GM12801 (cell line): ENCODE measurements around the gene CNTNAP2.

Experiments used
- TF ChIP-seq, protein P1 (sequence below): IDR thresholded peaks from one replicate; pipeline ENCODE4 v1.5.1; 2011; ENCODE audit warnings: control low read depth; ENCODE audit not compliant: insufficient read length; ENCODE audit errors: extremely low read depth

Gene CNTNAP2

DNA sequence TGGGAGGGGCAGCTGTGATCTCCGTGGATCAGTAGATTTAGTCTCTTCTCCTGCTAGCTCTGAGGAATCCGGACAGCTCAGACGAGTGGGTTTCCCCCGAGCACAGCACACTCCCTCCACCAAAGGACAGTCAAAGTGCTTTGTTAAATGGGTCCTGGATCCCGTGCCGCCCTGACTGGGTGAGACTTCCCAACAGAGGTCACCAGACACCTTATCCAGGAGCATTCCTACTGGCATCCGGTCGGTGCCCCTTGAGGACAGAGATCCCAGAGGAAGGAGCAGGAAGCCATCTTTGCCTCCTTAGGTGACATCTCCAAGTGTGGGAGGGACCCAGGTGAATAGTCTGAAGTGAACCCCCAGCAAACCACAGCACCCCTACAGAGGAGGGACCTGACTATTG lies 1148.9 kb downstream of the CNTNAP2 start:
- TF ChIP-seq, protein P1, sequence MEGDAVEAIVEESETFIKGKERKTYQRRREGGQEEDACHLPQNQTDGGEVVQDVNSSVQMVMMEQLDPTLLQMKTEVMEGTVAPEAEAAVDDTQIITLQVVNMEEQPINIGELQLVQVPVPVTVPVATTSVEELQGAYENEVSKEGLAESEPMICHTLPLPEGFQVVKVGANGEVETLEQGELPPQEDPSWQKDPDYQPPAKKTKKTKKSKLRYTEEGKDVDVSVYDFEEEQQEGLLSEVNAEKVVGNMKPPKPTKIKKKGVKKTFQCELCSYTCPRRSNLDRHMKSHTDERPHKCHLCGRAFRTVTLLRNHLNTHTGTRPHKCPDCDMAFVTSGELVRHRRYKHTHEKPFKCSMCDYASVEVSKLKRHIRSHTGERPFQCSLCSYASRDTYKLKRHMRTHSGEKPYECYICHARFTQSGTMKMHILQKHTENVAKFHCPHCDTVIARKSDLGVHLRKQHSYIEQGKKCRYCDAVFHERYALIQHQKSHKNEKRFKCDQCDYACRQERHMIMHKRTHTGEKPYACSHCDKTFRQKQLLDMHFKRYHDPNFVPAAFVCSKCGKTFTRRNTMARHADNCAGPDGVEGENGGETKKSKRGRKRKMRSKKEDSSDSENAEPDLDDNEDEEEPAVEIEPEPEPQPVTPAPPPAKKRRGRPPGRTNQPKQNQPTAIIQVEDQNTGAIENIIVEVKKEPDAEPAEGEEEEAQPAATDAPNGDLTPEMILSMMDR = no peak

DNA sequence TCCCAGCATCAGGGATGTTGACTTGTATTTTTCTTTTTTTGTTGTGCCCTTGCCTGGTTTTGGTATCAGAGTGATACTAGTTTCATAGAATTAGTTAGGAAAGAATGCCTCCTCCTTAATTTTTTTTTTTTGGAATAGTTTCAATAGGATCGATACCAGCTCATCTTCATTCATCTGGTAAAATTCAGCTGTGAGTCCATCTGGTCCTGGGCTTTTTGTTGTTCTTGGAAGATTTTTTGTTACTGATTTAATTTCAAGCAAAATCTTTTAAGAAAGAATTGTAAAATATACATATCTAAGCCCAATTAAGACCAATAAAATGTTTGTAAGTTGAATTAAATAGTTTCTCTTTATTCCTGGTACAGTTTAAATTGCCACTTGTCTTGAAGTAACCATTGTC lies 1159.5 kb downstream of the CNTNAP2 start:
- TF ChIP-seq, protein P1 = no peak

DNA sequence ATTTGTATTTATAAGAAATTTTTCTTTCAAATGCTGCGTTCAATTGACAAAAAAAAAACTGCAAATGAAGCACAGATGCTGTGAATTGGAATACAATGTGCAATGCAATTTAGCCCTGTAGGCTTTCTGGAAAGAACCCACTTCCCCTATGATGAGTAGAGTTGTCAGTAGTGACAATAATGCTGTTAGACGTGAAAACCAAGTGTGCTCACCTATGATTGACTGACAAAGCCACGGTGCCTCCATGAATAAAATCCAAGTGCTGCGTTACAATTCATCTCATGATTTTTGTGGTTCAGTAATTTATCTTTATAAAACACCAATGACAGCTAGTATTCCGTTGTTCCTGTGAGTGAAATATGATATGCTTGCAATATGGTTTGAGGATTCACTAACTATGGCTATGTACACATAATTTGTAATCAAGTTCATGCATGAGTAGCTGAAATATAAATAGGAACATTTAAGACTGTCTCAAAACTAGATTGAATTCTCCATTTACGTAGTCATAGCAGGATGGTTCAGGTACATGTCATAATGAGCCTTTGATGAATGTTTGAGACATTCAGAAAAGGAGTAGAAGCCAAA lies 1160.3 kb downstream of the CNTNAP2 start:
- TF ChIP-seq, protein P1 = no peak

DNA sequence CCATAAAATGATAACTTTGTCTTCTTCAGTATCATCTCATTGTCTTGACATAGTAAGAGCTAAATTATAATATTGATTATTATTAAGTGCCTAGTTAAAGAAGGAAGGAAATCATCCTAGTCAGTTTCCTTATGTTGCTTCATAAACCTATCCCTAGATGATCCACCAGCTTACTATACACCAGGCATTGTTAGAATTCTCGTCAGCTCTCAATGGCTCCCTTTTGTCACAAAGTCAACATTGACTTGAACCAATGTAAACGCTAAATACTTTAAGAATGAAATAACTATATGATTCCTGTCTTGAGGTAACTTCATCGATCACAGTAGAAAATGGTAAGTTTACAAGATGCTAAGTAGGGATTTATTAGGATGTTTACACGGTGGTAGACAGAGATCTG lies 1162.9 kb downstream of the CNTNAP2 start:
- TF ChIP-seq, protein P1 = no peak

DNA sequence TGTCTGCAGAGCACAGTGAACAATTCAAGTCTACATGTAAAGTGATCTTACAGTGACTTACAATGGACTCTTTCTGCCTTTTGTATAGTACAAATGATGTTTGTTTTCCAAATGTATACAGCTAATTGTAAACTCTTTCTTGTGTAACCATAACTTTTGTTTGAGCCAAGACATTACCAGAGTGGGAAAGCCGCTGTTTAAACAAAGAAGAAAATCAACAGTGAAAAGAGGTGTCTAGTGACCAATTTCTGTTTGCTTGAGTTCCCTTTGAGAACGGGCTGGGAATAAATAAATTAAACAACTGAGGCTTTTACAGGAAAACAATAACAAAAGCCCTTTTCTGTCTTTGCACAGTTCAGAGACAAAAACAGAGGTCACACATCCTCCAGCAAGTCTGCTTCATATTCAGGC lies 1163.4 kb downstream of the CNTNAP2 start:
- TF ChIP-seq, protein P1 = no peak

DNA sequence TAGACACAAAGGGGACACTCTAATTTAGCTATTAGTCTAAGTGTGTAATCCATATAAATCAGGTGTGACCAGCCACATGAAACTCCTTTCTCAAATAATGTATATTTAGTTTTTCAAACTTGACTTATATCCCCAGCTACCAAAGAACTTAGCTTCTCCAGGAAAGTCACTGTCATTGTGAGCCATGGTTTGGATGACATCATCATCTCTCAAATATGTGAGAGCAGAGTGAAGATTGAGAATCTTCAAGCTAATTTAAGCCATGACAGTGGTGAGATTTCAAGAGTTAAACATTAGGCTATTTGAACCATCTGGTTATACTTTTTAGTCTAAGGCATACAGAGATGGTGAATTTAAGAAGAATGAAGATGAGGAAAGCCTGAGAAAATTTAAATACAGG lies 1165.6 kb downstream of the CNTNAP2 start:
- TF ChIP-seq, protein P1 = no peak

DNA sequence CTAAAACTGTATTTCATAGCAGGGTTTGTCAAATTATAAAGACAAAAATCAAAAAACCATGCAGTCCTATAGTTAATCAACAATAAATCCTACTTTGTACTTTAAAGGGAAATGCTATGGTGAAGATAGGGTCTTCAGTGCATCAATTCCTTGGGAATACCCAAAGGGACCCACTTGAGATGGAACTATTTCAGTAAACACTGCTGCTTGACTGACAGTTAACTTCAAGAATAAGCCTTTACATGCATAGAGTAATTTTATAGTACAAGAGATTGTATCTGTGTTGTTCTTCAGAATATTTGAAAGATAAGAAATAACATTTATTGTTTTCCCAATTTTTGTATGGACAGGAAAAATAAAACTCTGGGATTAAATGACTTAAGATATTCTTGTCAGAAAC lies 1179.6 kb downstream of the CNTNAP2 start:
- TF ChIP-seq, protein P1 = no peak
